Panc1 (cell line): ENCODE results near the gene CDRT4. TPM values are rescaled to one million over a fixed set of nuclear protein-coding genes. Genes with fewer than 3 reads are reported as not detected.
A peak's percentile ranks its signal among the peaks of the same experiment; 100 is the strongest.

Experiments used
- ATAC-seq: fragments of 200-7000 bp; cut with Tn5 transposase; 2 replicates; pipeline ENCODE4 v1.9.1; 2020; ENCODE audit warnings: mild to moderate bottlenecking, moderate library complexity
- BruUV-seq: library from RNA; stranded (reverse); fragments of 400-500 nt; replicated peaks from 2 replicates; lab custom pipeline; 2021; lab: Mats Ljungman, UMichigan
- CTCF ChIA-PET: fragments of 300-600 bp; sonication (Branson Sonifier 250); formaldehyde crosslinking; loops from one replicate; lab custom pipeline; 2022; ENCODE audit warnings: antibody characterized with exemption; lab: Charles Lee
- POLR2A ChIA-PET: fragments of 300-600 bp; sonication (Branson Sonifier 250); formaldehyde crosslinking; loops from one replicate; lab custom pipeline; 2022; ENCODE audit warnings: antibody characterized with exemption; lab: Charles Lee
- DNase-seq: peaks from one replicate; pipeline ENCODE4 v3.0.0-alpha.2; 2010; ENCODE audit warnings: low read depth, low spot score
- H3K27ac ChIP-seq: 2 replicates; pipeline ENCODE4 v1.5.1; 2011; ENCODE audit warnings: mild to moderate bottlenecking, low read length, inconsistent platforms
- H3K27me3 ChIP-seq: fragments of 200-500 bp; sonication (Bioruptor generic); 2 replicates; pipeline ENCODE4 v1.6.0; 2014; ENCODE audit warnings: low read length, inconsistent platforms; ENCODE audit not compliant: control insufficient read depth, insufficient read depth
- H3K36me3 ChIP-seq: fragments of 200-500 bp; sonication (Bioruptor generic); 2 replicates; pipeline ENCODE4 v1.5.1; 2014; ENCODE audit warnings: inconsistent platforms, mild to moderate bottlenecking, low read length, moderate library complexity; ENCODE audit not compliant: control insufficient read depth, insufficient read depth
- H3K4me1 ChIP-seq: 2 replicates; pipeline ENCODE4 v1.5.1; 2011; ENCODE audit warnings: inconsistent platforms, mild to moderate bottlenecking, low read length, moderate library complexity; ENCODE audit not compliant: control insufficient read depth, insufficient read depth
- H3K4me3 ChIP-seq, 2 experiments: 2 replicates each; pipeline ENCODE4 v1.5.1; 2011 to 2012; ENCODE audit warnings: low read depth in 2 of 2, low read length in 2 of 2, mild to moderate bottlenecking in 2 of 2, inconsistent platforms in 1 of 2, moderate library complexity in 1 of 2
- H3K9me3 ChIP-seq: fragments of 200-500 bp; sonication (Bioruptor generic); 2 replicates; pipeline ENCODE4 v1.5.1; 2014; ENCODE audit warnings: low read depth, mild to moderate bottlenecking, inconsistent platforms, low read length, moderate library complexity; ENCODE audit not compliant: control insufficient read depth, insufficient read depth
- CTCF ChIP-seq: fragments of 450-650 bp; IDR thresholded peaks from 2 replicates; pipeline ENCODE4 v1.5.1; 2017; ENCODE audit warnings: mild to moderate bottlenecking
- POLR2AphosphoS5 ChIP-seq: IDR thresholded peaks from 2 replicates; pipeline ENCODE4 v1.6.1; 2012; ENCODE audit warnings: mild to moderate bottlenecking, low read depth, low read length, moderate library complexity
- REST ChIP-seq, 2 experiments: IDR thresholded peaks; 2 replicates each; pipeline ENCODE4 v1.6.1; 2011 to 2012; ENCODE audit warnings: low read depth in 2 of 2, control low read depth in 1 of 2, low read length in 1 of 2, mild to moderate bottlenecking in 1 of 2, moderate library complexity in 1 of 2; ENCODE audit not compliant: insufficient read depth in 1 of 2
- SIN3A ChIP-seq: IDR thresholded peaks from 2 replicates; pipeline ENCODE4 v1.6.1; 2012; ENCODE audit warnings: low read depth, mild to moderate bottlenecking, low read length, moderate library complexity, borderline replicate concordance; ENCODE audit not compliant: insufficient read depth
- TCF7L2 ChIP-seq: IDR thresholded peaks from 2 replicates; pipeline ENCODE4 v1.6.1; 2011; ENCODE audit warnings: mild to moderate bottlenecking, low read depth, low read length, inconsistent platforms
- in situ Hi-C: cut with HindIII; loops from 2 replicates; pipeline ENCODE4 v1.10.0; 2016; ENCODE audit warnings: low sequenced_read_pairs, low pct_unique_long_range_greater_than_20kb
- intact Hi-C: fragments of 100-400 bp; cut with micrococcal nuclease; formaldehyde crosslinking; loops from one replicate; pipeline ENCODE4 v1.10.0; 2022; ENCODE audit not compliant: unreplicated experiment
- total RNA-seq: library from RNA; stranded (reverse); gene quantifications from one replicate; pipeline ENCODE4 v1.2.1, GENCODE V29; 2021; ENCODE audit not compliant: unreplicated experiment

CDRT4 gene
- total RNA-seq, 1 experiment from 2014 or later, result 2.8 TPM

GRCh38 chr17:15498107-15498506 is 30.7 kb upstream of the CDRT4 start:
- H3K9me3 ChIP-seq, result no peaks in the 10 kb centered on the region
- H3K27me3 ChIP-seq, result no peaks in the 10 kb centered on the region
- H3K27ac ChIP-seq, result no peak overlapping the region
- intact Hi-C loops, result no loop called here
- CTCF ChIA-PET, result no interaction called here
- no peak overlapping the region for H3K4me3 ChIP-seq
- in situ Hi-C loops, result no loop called here
- DNase-seq (no peak), ATAC-seq (peak; percentile 58; the same call in 1 of the 2 replicates)
- POLR2A ChIA-PET, result no interaction called here
- TF ChIP-seq REST (IDR thresholded peaks at IDR 0.05; ENCODE audit: insufficient read depth in 1 of 2, low read depth in 2 of 2, low read length in 1 of 2) (no peak), CTCF (no peak), POLR2AphosphoS5 (no peak), SIN3A (no peak), TCF7L2 (no peak)
- peaks cover 3% of the 10 kb centered on the region; the same call in 1 of the 2 replicates for H3K4me1 ChIP-seq
- BruUV-seq, result no TSS peak
- H3K36me3 ChIP-seq, result no peaks in the 10 kb centered on the region

- Histone ChIP-seq H3K4me3 (no peak overlapping the region), H3K9me3 (no peaks in the 10 kb centered on the region), H3K36me3 (no peaks in the 10 kb centered on the region), H3K27me3 (no peaks in the 10 kb centered on the region), H3K4me1 (no peaks in the 10 kb centered on the region), H3K27ac (no peak overlapping the region)
- intact Hi-C loops, result no loop called here
- ATAC-seq, result no peak
- DNase-seq, result no peak
- ChIA-PET POLR2A (no interaction called here), CTCF (no interaction called here)
- TF ChIP-seq SIN3A (no peak), POLR2AphosphoS5 (no peak)
- in situ Hi-C loops, result no loop called here
- BruUV-seq, result no TSS peak
Measured at GRCh38 chr17:15496735-15497670, 29.6 kb upstream of the CDRT4 start.

GRCh38 chr17:15494821-15495220 is 27.4 kb upstream of the CDRT4 start:
- no TSS peak for BruUV-seq
- H3K4me1 ChIP-seq, result no peaks in the 10 kb centered on the region
- DNase-seq (no peak), ATAC-seq (no peak)
- no peak overlapping the region for H3K27ac ChIP-seq
- H3K9me3 ChIP-seq, result no peaks in the 10 kb centered on the region
- no peak for TF ChIP-seq SIN3A
- TF ChIP-seq REST (IDR thresholded peaks at IDR 0.05; ENCODE audit: insufficient read depth in 1 of 2, low read depth in 2 of 2, low read length in 1 of 2), result no peak
- no peak for TF ChIP-seq POLR2AphosphoS5
- TF ChIP-seq CTCF, result no peak
- TF ChIP-seq TCF7L2, result no peak
- H3K4me3 ChIP-seq, result no peak overlapping the region
- no peaks in the 10 kb centered on the region for H3K36me3 ChIP-seq
- intact Hi-C loops (no loop called here), in situ Hi-C loops (no loop called here)
- CTCF ChIA-PET, result no interaction called here
- POLR2A ChIA-PET, result interaction anchor here (0.7 kb wide), 1 partner anchor 1334 kb away, joined by 4 read pairs; no protein-coding TSS in a partner anchor
- H3K27me3 ChIP-seq, result no peaks in the 10 kb centered on the region
